DOHH2 (cell line): ENCODE measurements around the gene PLA2G3.

Experiments
- H3F3A ChIP-seq: fragments of 200-600 bp; sonication (generic), shearing (Covaris generic); 2 replicates; pipeline ENCODE4 v1.6.0; 2016; ENCODE audit warnings: antibody characterized with exemption, mild to moderate bottlenecking; ENCODE audit not compliant: control insufficient read depth, insufficient read depth
- H3K27ac ChIP-seq: fragments of 200-600 bp; sonication (generic); 2 replicates; pipeline ENCODE4 v1.5.1; 2014; ENCODE audit warnings: low read depth, mild to moderate bottlenecking, low read length, moderate library complexity
- H3K27me3 ChIP-seq: fragments of 200-600 bp; sonication (generic); 2 replicates; pipeline ENCODE4 v1.6.1; 2014; ENCODE audit warnings: mild to moderate bottlenecking, low read length, mixed read lengths; ENCODE audit not compliant: control insufficient read depth
- H3K36me3 ChIP-seq: fragments of 200-600 bp; sonication (generic); 2 replicates; pipeline ENCODE4 v1.6.1; 2014; ENCODE audit warnings: mild to moderate bottlenecking, low read length, moderate library complexity, mixed read lengths; ENCODE audit not compliant: control insufficient read depth
- H3K4me1 ChIP-seq: fragments of 200-600 bp; sonication (generic); 2 replicates; pipeline ENCODE4 v1.6.1; 2014; ENCODE audit warnings: mild to moderate bottlenecking, low read length, mixed read lengths; ENCODE audit not compliant: control insufficient read depth
- H3K4me2 ChIP-seq: fragments of 200-600 bp; sonication (generic); 2 replicates; pipeline ENCODE4 v1.6.0; 2014; ENCODE audit warnings: mild to moderate bottlenecking, low read length, moderate library complexity
- H3K4me3 ChIP-seq: fragments of 200-600 bp; sonication (generic); 2 replicates; pipeline ENCODE4 v1.5.1; 2014; ENCODE audit warnings: mild to moderate bottlenecking, low read length, mixed read lengths
- H3K79me2 ChIP-seq: fragments of 200-600 bp; sonication (generic); 2 replicates; pipeline ENCODE4 v1.6.1; 2014; ENCODE audit warnings: mild to moderate bottlenecking, low read length, mixed read lengths; ENCODE audit not compliant: control insufficient read depth
- H3K9me2 ChIP-seq: fragments of 200-600 bp; sonication (generic); replicated peaks from 2 replicates; pipeline ENCODE4 v1.6.1; 2014; ENCODE audit warnings: mild to moderate bottlenecking, low read length, mixed read lengths; ENCODE audit not compliant: control insufficient read depth
- H3K9me3 ChIP-seq: fragments of 200-600 bp; sonication (generic); 2 replicates; pipeline ENCODE4 v1.6.1; 2014; ENCODE audit warnings: antibody characterized with exemption, low read length, mixed read lengths; ENCODE audit not compliant: control insufficient read depth, insufficient read depth
- H4K20me1 ChIP-seq: fragments of 200-600 bp; sonication (generic); 2 replicates; pipeline ENCODE4 v1.6.0; 2014; ENCODE audit warnings: low read depth, mild to moderate bottlenecking, antibody characterized with exemption, low read length, moderate library complexity; ENCODE audit not compliant: control insufficient read depth, insufficient read depth
- CTCF ChIP-seq: fragments of 200-600 bp; sonication (generic); IDR thresholded peaks from one replicate; pipeline ENCODE4 v1.5.1; 2014; ENCODE audit warnings: antibody characterized with exemption, mild to moderate bottlenecking, low read depth, low read length; ENCODE audit not compliant: poor library complexity, severe bottlenecking
- EZH2phosphoT487 ChIP-seq: fragments of 200-600 bp; sonication (generic); IDR thresholded peaks from 2 replicates; pipeline ENCODE4 v1.6.1; 2017; ENCODE audit warnings: borderline replicate concordance, mild to moderate bottlenecking, antibody characterized with exemption, low read length, moderate library complexity, mixed read lengths

PLA2G3 gene

DNA sequence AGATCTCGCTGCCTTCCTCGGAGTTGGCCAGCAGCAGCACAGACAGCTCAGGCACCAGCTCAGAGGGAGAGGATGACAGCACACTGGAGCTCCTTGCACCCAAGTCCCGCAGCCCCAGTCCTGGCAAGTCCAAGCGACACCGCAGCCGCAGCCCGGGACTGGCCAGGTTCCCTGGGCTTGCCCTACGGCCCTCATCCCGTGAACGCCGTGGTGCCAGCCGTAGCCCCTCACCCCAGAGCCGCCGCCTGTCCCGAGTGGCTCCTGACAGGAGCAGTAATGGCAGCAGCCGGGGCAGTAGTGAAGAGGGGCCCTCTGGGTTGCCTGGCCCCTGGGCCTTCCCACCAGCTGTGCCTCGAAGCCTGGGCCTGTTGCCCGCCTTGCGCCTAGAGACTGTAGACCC is 6.4 kb downstream of the PLA2G3 start:
- H3K27ac ChIP-seq: no peak overlapping the region
- H3F3A ChIP-seq: no peaks in the 10 kb centered on the region
- H3K27me3 ChIP-seq: no peaks in the 10 kb centered on the region
- TF ChIP-seq CTCF: no peak
- no peak for TF ChIP-seq EZH2phosphoT487
- H3K9me3 ChIP-seq: no peaks in the 10 kb centered on the region
- H3K4me2 ChIP-seq: no peak overlapping the region
- no peaks in the 10 kb centered on the region for H4K20me1 ChIP-seq
- H3K4me3 ChIP-seq: no peak overlapping the region
- H3K79me2 ChIP-seq: no peaks in the 10 kb centered on the region
- H3K9me2 ChIP-seq: no peaks in the 10 kb centered on the region
- H3K4me1 ChIP-seq: no peaks in the 10 kb centered on the region
- H3K36me3 ChIP-seq: no peaks in the 10 kb centered on the region

GRCh38 chr22:31130873-31131272 is 9.4 kb downstream of the PLA2G3 start:
- Histone ChIP-seq H3F3A (no peaks in the 10 kb centered on the region), H3K4me1 (peaks cover 9% of the 10 kb centered on the region), H4K20me1 (no peaks in the 10 kb centered on the region), H3K36me3 (no peaks in the 10 kb centered on the region), H3K9me2 (no peaks in the 10 kb centered on the region), H3K27ac (no peak overlapping the region), H3K9me3 (no peaks in the 10 kb centered on the region), H3K27me3 (no peaks in the 10 kb centered on the region), H3K4me3 (no peak overlapping the region), H3K79me2 (no peaks in the 10 kb centered on the region), H3K4me2 (no peak overlapping the region)
- no peak for TF ChIP-seq EZH2phosphoT487
- TF ChIP-seq CTCF: no peak

DNA sequence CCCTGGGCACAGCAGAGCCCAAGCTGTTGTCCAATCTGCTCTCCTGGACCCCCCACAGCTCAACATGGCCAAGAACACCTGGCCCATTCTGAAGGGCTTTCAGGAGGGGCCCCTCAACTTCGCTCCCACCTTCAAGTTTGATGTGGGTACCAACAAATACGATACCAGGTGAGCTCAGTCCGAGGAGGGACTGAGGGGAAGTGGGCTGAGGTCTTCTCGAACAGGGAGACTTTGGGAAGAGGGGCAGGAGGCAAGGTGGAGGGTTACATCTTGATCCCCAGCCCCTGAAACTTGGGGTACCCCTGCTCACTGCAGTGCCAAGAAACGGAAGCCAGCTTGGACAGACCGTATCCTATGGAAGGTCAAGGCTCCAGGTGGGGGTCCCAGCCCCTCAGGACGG is 12.2 kb downstream of the PLA2G3 start:
- Histone ChIP-seq H3K4me1 (peaks cover 9% of the 10 kb centered on the region), H3K9me3 (no peaks in the 10 kb centered on the region), H3K4me3 (no peak overlapping the region), H3K4me2 (no peak overlapping the region; the same call in 1 of the 2 replicates), H3K9me2 (no peaks in the 10 kb centered on the region), H3K79me2 (no peaks in the 10 kb centered on the region), H3F3A (no peaks in the 10 kb centered on the region), H4K20me1 (no peaks in the 10 kb centered on the region), H3K27me3 (no peaks in the 10 kb centered on the region), H3K27ac (no peak overlapping the region), H3K36me3 (no peaks in the 10 kb centered on the region)
- TF ChIP-seq EZH2phosphoT487: no peak
- TF ChIP-seq CTCF: no peak
